Measurements from ENCODE around the gene PDE9A.

GRCh38 chr21:42619166-42619565 lies 34.3 kb upstream of the PDE9A start:
- no peak for TF ChIP-seq CTCF (IDR thresholded peaks at IDR 0.05; ENCODE audit: poor library complexity)
- no peak for TF ChIP-seq EZH2 (IDR thresholded peaks at IDR 0.05; ENCODE audit: borderline replicate concordance)
